K562 (cell line): ENCODE results near the gene GLRX3. TPM values are rescaled to one million over a fixed set of nuclear protein-coding genes. Genes with fewer than 3 reads are reported as not detected.

Experiments used
- ARID1B ChIP-seq: fragments of 450-650 bp; IDR thresholded peaks from 2 replicates; pipeline ENCODE4 v1.6.1; 2016; ENCODE audit warnings: antibody characterized with exemption, mild to moderate bottlenecking, inconsistent platforms
- ATF4 ChIP-seq: fragments of 450-650 bp; formaldehyde crosslinking; IDR thresholded peaks from 2 replicates; pipeline ENCODE4 v1.4.0; 2022; ENCODE audit warnings: mild to moderate bottlenecking, moderate library complexity
- BACH1 ChIP-seq: fragments of 200-800 bp; sonication (Bioruptor generic); IDR thresholded peaks from 2 replicates; pipeline ENCODE4 v1.6.1; 2016; ENCODE audit warnings: missing genetic modification characterization, missing compliant biosample characterization
- BCOR ChIP-seq: fragments of 450-650 bp; IDR thresholded peaks from 2 replicates; pipeline ENCODE4 v1.6.1; 2016
- ELK1 ChIP-seq: sonication (generic); formaldehyde crosslinking; IDR thresholded peaks from 2 replicates; pipeline ENCODE4 v1.8.1; 2022; ENCODE audit warnings: missing genetic modification reagents
- GMEB1 ChIP-seq: fragments of 250-450 bp; sonication (Bioruptor Pico); IDR thresholded peaks from 2 replicates; pipeline ENCODE4 v1.4.0; 2020; ENCODE audit warnings: mild to moderate bottlenecking
- NCOR1 ChIP-seq: fragments of 450-650 bp; IDR thresholded peaks from 2 replicates; pipeline ENCODE4 v1.6.1; 2016; ENCODE audit warnings: mild to moderate bottlenecking, moderate library complexity
- SIX5 ChIP-seq, 2 experiments: IDR thresholded peaks; 2 replicates each; pipeline ENCODE4 v1.6.1; 2011; ENCODE audit warnings: low read length in 2 of 2, borderline replicate concordance in 1 of 2, low read depth in 1 of 2, mild to moderate bottlenecking in 1 of 2, moderate library complexity in 1 of 2; ENCODE audit not compliant: insufficient read depth in 1 of 2
- SMAD2 ChIP-seq: fragments of 150-350 bp; IDR thresholded peaks from 2 replicates; pipeline ENCODE4 v1.6.1; 2014; ENCODE audit warnings: low read depth, mild to moderate bottlenecking, low read length
- STAT6 ChIP-seq: sonication (generic); formaldehyde crosslinking; IDR thresholded peaks from 2 replicates; pipeline ENCODE4 v1.8.1; 2023; ENCODE audit warnings: mild to moderate bottlenecking, missing genetic modification reagents
- ZBTB11 ChIP-seq, 3 experiments: fragments of 200-800 bp in 1 of 3; fragments of 250-450 bp in 1 of 3; fragments of 450-650 bp in 1 of 3; sonication (Bioruptor Pico) in 1 of 3; sonication (Bioruptor generic) in 1 of 3; formaldehyde crosslinking in 1 of 3; IDR thresholded peaks; 2 replicates each; pipeline versions ENCODE4 v1.6.1 to v1.8.0; 2016 to 2022; ENCODE audit warnings: mild to moderate bottlenecking in 2 of 3, missing genetic modification characterization in 2 of 3, missing compliant biosample characterization in 1 of 3, moderate library complexity in 1 of 3
- ZBTB7A ChIP-seq: IDR thresholded peaks from 2 replicates; pipeline ENCODE4 v1.6.1; 2011; ENCODE audit warnings: low read depth, mild to moderate bottlenecking, low read length, moderate library complexity, borderline replicate concordance; ENCODE audit not compliant: control insufficient read depth
- ZFP30 ChIP-seq: fragments of 250-450 bp; sonication (Bioruptor Pico); IDR thresholded peaks from 2 replicates; pipeline ENCODE4 v1.8.0; 2022; ENCODE audit warnings: moderate library complexity, mild to moderate bottlenecking, inconsistent platforms, borderline replicate concordance
- ZFPM2 ChIP-seq: fragments of 250-450 bp; sonication (Bioruptor Pico); IDR thresholded peaks from 2 replicates; pipeline ENCODE4 v1.5.1; 2022; ENCODE audit warnings: mild to moderate bottlenecking
- ZNF124 ChIP-seq: sonication (generic); formaldehyde crosslinking; IDR thresholded peaks from 2 replicates; pipeline ENCODE4 v1.8.1; 2022; ENCODE audit warnings: missing genetic modification reagents
- polyA plus RNA-seq, 8 experiments: library from polyadenylated mRNA; depleted of rRNA in 4 of 8; stranded (reverse) in 5 of 8; unstranded in 3 of 8; fragments of >200 nt; fragmentation: Nextera tagmentation in 2 of 8; fragmentation: Illumina TruSeq in 1 of 8; extraction: Ambion mirVana in 2 of 8; extraction: Trizol in 1 of 8; gene quantifications; 2 replicates each; pipeline versions ENCODE4 v1.2.1 to v1.2.3, GENCODE V29; 2011 to 2014; ENCODE audit warnings: inconsistent platforms in 1 of 8, missing spikeins in 1 of 8
- total RNA-seq, 7 experiments: library from RNA; depleted of rRNA in 6 of 7; stranded (reverse); fragments of >200 nt in 6 of 7; fragmentation: Illumina TruSeq in 2 of 7; extraction: Trizol in 2 of 7; gene quantifications; 2 replicates each; pipeline versions ENCODE4 v1.2.1 to v1.2.3, GENCODE V29; 2011 to 2021; ENCODE audit warnings: low replicate concordance in 1 of 7

Gene GLRX3
- total and polyA plus RNA-seq, 9 of the 15 experiments (the other 6 are each of a cell fraction or from before 2014, with no cell fraction given) = 115 to 190 (median 169) TPM

- TF ChIP-seq SIX5 (IDR thresholded peaks at IDR 0.05; ENCODE audit: borderline replicate concordance in 1 of 2, insufficient read depth in 1 of 2, low read depth in 1 of 2, low read length in 2 of 2) = no peak
- no peak for TF ChIP-seq STAT6 (CRISPR knock-in tag)
- TF ChIP-seq GMEB1 = no peak
- no peak for TF ChIP-seq ZBTB7A
- TF ChIP-seq BCOR = no peak
- TF ChIP-seq ZFP30 = no peak
- TF ChIP-seq BACH1 (tag) = no peak
- TF ChIP-seq ZFPM2 (CRISPR knock-in tag) = no peak
- TF ChIP-seq SMAD2 = no peak
- peak; percentile 76 for TF ChIP-seq ARID1B
- no peak for TF ChIP-seq ZBTB11 (CRISPR knock-in tag; IDR thresholded peaks at IDR 0.05)
- no peak for TF ChIP-seq ZNF124 (CRISPR knock-in tag)
- no peak for TF ChIP-seq ELK1 (CRISPR knock-in tag)
- TF ChIP-seq NCOR1 = peak; percentile 50
- TF ChIP-seq ATF4 (CRISPR knock-in tag) = no peak
Observed at GRCh38 chr10:130141460-130141859, 5.3 kb downstream of the GLRX3 start (continued).
